NB4 (cell line): Measurements from ENCODE around the gene HTR5A.
A peak's percentile ranks its signal among the peaks of the same experiment; 100 is the strongest.

Experiments
- DNase-seq: peaks from one replicate; pipeline ENCODE4 v3.0.0; 2010; ENCODE audit warnings: low read depth
- H3K4me3 ChIP-seq: one replicate; pipeline ENCODE4 v1.5.1; 2011; ENCODE audit warnings: mild to moderate bottlenecking, low read depth, low read length, moderate library complexity
- MAX ChIP-seq: IDR thresholded peaks from 2 replicates; pipeline ENCODE4 v1.6.1; 2011; ENCODE audit warnings: low read depth, low read length
- MYC ChIP-seq: IDR thresholded peaks from 2 replicates; pipeline ENCODE4 v1.6.1; 2011; ENCODE audit warnings: low read depth, low read length
- POLR2A ChIP-seq: IDR thresholded peaks from 2 replicates; pipeline ENCODE4 v1.6.1; 2011; ENCODE audit warnings: mild to moderate bottlenecking; ENCODE audit not compliant: insufficient read length; ENCODE audit errors: extremely low read depth
- TF ChIP-seq, protein P1 (sequence below): IDR thresholded peaks from one replicate; pipeline ENCODE4 v1.5.1; 2012; ENCODE audit warnings: low read depth, low read length

Gene HTR5A

DNA sequence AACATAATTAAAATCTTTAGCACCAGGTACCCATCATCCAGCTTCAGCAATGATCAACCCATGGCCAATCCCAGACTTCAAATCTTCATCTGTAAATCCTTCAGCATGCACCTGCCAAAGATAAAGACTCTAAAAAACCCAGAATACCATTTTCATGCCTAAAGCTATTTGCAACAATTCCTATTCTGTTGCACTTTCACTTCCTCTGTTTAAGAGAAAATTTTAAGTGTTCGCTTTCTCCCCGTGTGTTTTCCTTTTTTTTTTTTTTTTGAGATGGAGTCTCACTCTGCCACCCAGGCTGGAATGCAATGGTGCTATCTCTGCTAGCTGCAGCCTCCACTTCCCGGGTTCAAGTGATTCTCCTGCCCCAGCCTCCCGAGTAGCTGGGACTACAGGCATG is 31.8 kb upstream of the HTR5A start:
- TF ChIP-seq, protein P1, sequence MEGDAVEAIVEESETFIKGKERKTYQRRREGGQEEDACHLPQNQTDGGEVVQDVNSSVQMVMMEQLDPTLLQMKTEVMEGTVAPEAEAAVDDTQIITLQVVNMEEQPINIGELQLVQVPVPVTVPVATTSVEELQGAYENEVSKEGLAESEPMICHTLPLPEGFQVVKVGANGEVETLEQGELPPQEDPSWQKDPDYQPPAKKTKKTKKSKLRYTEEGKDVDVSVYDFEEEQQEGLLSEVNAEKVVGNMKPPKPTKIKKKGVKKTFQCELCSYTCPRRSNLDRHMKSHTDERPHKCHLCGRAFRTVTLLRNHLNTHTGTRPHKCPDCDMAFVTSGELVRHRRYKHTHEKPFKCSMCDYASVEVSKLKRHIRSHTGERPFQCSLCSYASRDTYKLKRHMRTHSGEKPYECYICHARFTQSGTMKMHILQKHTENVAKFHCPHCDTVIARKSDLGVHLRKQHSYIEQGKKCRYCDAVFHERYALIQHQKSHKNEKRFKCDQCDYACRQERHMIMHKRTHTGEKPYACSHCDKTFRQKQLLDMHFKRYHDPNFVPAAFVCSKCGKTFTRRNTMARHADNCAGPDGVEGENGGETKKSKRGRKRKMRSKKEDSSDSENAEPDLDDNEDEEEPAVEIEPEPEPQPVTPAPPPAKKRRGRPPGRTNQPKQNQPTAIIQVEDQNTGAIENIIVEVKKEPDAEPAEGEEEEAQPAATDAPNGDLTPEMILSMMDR, result no peak
- TF ChIP-seq POLR2A, result no peak
- TF ChIP-seq MYC, result no peak
- TF ChIP-seq MAX, result no peak
- no peak for DNase-seq
- H3K4me3 ChIP-seq, result no peak overlapping the region

- TF ChIP-seq, protein P1, result no peak
- no peak for TF ChIP-seq MYC
- no peak for TF ChIP-seq POLR2A
- TF ChIP-seq MAX, result no peak
- DNase-seq, result no peak
- H3K4me3 ChIP-seq, result no peak overlapping the region
These were observed 26.4 kb upstream of the HTR5A start for GRCh38 chr7:155043756-155044155.

DNA sequence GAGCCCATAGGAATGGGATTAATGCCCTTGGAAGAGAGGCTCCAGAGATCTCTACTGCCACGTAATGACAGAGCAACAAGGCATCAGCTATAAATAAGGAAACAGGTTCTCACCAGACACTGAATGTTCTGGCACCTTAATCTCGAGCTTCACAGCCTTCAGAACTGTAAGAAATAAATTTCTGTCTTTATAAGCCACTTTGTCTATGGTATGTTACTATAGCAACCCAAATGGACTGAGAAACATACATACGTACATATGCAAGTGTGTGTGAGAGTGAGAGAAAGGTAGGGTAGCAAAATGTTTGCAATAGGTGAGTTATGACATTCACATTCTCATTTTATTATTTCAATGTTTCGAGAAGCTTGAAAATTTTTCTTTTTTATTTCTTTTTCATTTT is 22.1 kb upstream of the HTR5A start:
- H3K4me3 ChIP-seq, result no peak overlapping the region
- DNase-seq, result no peak
- TF ChIP-seq, protein P1, result no peak
- no peak for TF ChIP-seq MAX
- no peak for TF ChIP-seq POLR2A
- no peak for TF ChIP-seq MYC

DNA sequence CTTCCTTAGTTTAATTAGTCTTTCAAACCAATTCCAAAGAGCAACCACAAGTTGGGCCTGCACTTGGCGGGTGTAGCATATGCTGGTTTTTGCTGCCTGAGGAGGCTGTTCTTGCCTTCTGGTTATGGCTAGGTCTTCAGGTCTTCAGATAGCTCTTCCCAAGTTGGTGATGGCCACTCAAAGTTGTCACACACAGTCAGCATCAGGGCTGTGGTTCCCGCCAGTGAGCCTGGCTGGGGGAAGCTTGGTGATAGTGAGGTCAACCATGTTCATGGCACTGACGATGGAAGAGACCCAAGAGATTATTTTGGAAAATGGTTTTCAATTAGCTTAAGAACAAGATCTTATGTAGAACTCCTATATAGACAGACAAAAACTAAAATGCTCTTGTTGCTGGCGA is 18.8 kb upstream of the HTR5A start:
- TF ChIP-seq, protein P1, result no peak
- TF ChIP-seq MAX, result no peak
- TF ChIP-seq POLR2A, result no peak
- no peak for TF ChIP-seq MYC
- no peak overlapping the region for H3K4me3 ChIP-seq
- DNase-seq, result no peak

GRCh38 chr7:155053002-155053401 is 17.1 kb upstream of the HTR5A start:
- TF ChIP-seq, protein P1, result no peak
- no peak for TF ChIP-seq MYC
- no peak for TF ChIP-seq POLR2A
- TF ChIP-seq MAX, result no peak
- peak; percentile 14 for DNase-seq
- no peak overlapping the region for H3K4me3 ChIP-seq

DNA sequence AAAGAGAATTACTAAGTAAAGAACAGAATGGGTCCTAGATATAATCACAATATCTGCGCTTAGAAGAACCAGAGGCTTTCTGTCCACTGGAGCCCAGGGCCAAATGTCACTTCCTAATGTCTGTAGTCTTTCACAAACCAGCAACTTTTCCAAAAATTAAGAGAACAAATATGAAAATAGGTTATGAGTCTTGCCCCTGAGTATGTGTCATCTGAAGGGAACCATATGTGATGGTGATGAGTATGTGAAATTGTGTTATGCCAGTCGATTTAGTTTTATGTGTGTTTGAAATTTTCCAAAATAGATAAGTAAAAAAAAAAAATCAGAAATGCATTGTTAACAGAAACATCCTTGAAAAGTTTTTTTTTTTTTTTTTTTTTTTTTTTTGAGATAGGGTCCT is 15.4 kb upstream of the HTR5A start:
- no peak for TF ChIP-seq MAX
- no peak for TF ChIP-seq MYC
- no peak for TF ChIP-seq POLR2A
- TF ChIP-seq, protein P1, result no peak
- H3K4me3 ChIP-seq, result no peak overlapping the region
- DNase-seq, result no peak
